Raji (cell line): ENCODE data around the gene INO80D.

Source experiments
- POLR2A ChIP-seq: IDR thresholded peaks from 2 replicates; pipeline ENCODE4 v1.6.1; 2011; ENCODE audit warnings: low read depth, low read length, control low read depth; ENCODE audit not compliant: insufficient read depth

The INO80D gene, protein sequence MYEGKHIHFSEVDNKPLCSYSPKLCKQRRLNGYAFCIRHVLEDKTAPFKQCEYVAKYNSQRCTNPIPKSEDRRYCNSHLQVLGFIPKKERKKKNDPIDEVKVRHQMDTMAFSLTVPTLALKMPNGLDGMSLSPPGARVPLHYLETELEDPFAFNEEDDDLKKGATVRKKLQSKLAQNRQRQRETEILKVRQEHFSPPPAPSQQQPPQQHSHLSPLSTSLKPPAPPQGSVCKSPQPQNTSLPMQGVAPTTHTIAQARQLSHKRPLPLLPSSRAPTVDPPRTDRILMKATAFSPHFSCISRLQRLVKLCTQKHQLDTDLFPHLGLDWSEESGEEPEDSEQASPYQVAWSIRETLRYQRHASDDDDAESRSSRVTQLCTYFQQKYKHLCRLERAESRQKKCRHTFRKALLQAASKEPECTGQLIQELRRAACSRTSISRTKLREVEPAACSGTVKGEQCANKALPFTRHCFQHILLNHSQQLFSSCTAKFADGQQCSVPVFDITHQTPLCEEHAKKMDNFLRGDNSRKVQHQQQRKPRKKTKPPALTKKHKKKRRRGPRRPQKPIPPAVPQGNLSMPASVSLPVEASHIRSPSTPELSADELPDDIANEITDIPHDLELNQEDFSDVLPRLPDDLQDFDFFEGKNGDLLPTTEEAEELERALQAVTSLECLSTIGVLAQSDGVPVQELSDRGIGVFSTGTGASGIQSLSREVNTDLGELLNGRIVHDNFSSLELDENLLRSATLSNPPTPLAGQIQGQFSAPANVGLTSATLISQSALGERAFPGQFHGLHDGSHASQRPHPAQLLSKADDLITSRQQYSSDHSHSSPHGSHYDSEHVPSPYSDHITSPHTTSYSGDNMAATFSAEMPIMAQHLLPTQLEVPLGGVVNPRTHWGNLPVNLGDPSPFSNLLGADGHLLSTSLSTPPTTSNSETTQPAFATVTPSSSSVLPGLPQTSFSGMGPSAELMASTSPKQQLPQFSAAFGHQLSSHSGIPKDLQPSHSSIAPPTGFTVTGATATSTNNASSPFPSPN

DNA sequence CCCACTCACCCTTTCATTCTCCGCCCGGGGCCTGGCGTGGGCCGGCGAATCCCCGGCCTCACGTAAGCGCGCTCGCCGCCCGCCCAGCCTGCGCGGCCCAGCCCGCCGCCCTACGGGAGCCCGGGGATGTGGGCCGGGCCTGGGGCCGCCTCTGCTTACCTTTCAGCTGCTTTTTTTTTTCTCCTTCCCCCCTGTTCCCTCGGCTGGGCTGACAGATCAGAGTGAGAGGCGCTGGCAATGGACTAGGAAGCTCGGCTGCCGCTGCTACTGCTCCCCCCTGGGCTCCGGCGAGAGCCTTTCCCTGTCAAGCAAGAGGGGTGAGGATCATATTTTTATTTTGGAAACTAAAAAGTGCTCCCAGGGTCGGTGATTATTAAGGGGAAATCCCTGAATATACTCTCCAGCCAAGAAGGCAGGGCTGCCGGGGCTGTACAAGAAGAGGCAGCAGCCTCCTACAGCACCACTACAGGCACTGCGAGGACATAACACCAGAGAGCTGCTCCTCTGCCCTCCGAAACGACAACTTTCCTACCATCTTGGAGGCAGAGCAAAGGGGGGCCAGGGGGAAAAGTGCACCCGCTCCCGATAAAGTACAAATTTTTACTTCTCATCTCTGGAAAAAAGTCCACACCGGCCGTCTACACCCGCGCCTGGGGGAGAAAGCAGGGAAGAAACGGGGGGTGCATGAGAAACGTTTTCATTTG lies at the start of gene INO80D:
INO80D (minus strand) TSS at position 433 of the 704 bp plus-strand sequence. CDS start 23,158 bp downstream, outside the sequence.
- peak; percentile 68 for TF ChIP-seq POLR2A

DNA sequence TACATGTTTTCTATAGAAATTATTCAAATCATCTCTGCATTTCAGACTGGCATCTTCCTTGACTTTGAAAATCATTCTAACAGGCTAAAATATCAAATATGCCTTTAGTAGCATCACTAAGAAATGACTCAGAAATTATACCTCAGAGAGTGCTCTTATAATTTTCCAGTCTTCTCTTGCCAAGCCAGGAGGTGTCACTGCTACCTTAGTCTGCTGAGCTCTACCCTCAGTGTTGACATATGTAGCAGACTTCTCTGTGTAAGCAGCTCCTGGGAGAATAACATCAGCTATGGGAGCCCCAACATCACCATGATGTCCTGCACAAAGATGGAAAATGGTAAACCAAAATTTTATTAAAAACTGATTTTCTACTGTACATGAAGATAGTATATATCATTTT lies 41.7 kb upstream of the INO80D start:
- TF ChIP-seq POLR2A = no peak

DNA sequence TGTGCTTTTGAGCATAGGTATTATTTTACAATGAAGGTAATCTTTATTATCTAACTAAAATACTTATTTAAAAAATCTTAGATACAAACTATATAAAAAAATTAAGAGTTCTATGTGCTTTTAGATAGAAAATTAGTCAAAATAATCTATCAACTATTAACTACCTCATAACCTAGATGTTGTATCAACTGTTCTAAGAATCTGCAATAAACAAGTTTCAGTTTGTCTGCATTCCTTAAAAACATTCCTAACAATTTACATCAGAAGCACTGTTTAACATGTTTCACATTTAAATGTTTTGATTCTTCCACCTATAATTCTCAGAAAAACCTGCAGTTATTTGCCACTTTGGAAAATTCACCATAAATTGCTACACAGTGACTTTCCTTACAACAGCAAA lies 39.9 kb upstream of the INO80D start:
- no peak for TF ChIP-seq POLR2A

DNA sequence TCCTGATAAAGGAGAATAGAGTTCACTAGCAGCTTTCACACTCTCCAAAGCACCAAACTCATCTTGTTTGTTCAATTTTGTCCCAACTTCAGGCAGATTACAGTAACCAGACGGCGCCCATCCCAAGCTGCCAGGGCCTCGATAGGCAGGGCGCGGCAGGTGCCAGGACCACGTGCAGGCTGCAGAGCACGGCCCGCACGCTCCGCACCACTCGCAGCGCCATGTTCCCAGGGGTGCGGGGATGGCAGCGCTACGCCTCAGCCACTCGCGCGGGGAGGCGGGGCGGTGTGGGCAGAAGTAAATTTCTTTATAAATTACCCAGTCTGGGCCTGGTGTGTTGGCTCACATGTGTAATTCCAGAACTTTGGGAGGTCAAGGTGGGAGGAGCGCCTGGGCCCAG lies 30.3 kb upstream of the INO80D start:
- TF ChIP-seq POLR2A = no peak

DNA sequence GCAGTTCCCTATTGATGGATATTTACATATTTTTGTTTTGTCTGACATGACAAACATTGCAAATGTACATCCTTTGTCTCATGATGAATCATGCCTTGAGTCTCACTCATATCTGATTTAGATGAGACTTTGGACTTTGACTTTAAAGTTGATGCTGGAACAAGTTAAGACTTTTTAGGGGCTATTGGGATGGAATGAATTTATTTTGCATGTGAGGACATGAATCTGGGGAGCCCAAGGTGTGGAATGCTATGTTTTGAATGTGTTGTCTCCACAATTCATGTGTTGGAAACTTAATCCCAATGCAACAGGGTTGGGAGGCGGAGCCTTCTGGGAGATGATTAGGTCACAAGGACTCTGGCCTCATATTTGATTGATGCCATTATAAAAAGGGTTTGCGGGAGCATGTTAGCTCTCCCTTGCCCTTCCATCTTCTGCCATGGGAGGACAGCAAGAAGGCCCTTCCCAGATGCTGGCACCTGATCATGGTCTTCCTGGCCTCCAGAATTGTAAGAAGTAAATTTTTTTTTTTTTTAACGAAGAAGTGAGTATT lies 29.1 kb upstream of the INO80D start:
- no peak for TF ChIP-seq POLR2A

DNA sequence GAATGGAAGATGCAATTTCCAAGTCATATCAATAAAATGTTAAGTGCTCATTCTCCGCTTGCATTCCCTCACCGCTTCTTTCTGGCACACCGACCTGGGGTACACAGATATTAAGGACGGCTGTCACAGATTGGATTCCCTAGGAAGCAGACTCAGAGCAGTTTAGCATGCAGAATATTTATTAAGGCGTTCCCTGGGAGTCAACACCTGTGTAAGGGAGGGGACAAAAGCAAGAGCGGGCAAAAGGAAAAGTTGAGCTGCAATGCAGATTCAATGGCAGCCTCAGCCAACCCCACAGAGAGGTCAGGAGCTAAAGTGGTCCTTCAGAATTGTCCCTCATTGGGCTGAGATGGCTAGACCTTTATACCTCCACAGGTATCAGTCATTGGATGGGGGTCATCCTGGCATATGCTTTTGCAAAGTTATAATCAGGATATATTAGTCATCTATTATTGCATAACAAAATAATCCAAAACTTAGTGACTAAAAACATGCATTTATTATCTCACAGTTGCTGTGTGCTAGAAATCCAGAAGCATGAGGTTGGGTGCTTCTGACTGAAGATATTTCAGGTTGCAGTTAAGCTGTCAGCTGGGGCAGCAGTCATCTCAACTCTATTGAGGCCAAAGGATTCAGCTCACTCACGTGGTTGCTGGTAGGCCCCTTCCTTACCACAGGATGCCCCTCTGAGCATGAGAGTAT lies 27.0 kb upstream of the INO80D start:
- no peak for TF ChIP-seq POLR2A

DNA sequence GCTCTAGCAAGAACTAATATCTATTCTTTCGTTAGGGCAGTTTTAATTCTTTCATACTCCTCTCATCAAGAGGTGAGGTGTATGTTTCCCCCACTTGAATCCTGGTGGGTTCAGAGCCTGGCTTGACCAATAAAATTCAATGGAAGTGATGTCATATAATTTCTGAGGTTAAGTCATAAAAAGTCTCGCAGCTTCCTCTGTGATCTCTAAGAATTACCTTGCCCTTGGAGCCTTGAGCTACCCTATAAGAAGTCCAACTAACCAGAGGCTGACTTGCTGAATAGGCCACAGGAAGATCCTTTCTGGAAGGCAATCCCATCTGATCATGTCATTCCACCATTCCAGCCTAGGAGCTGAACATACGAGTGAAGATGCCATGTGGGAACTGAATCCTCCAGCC lies 26.1 kb upstream of the INO80D start:
- TF ChIP-seq POLR2A = no peak

DNA sequence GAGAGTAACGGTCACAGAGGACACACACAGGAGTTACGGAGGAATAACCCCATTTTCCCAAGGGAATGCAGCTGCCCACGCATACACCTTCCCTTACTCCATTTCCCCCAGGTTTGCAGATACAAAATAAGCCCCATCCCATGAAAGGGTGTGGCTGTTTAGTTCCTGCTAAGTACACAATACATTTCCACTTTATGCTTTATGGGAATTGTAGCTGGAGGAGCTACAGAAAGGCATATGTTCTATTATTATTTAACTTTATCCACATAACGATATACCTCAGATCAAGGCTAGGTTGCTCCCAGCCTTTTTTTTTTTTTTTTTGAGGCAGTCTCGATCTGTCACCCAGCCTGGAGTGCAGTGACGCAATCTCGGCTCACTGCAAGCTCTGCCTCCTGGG lies 22.7 kb upstream of the INO80D start:
- TF ChIP-seq POLR2A = no peak

DNA sequence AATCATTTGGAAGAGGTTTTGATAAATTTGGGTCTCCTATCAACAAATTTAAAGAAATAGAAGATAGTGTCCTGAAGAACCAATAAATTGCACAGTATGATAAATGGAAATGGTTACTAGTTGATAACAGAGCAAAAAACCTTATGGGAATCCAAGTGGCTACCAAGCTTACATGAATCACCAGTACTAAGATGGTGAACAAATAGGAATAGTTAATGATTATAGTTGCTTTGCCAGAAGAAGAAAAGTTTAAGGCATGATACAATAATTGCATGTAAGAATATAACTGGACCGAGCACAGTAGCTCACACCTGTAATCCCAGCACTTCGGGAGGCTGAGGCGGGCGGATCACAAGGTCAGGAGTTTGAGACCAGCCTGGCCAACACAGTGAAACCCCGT lies 19.6 kb upstream of the INO80D start:
- TF ChIP-seq POLR2A = no peak

DNA sequence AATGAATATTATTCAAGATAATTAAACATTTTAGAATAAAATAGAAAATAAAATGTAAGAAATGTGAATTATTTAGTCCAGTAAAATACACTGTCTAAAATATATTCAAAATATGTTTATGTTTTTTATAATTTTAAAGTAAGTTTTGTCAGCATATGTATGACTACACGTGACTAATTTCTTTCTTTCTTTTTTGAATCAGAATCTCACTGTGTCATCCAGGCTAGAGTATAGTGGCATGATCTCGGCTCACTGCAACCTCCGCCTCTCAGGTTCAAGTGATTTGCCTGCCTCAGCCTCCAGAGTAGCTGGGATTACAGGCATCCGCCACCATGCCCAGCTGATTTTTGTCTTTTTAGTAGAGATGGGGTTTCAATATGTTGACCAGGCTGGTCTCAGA lies 19.1 kb upstream of the INO80D start:
- no peak for TF ChIP-seq POLR2A

DNA sequence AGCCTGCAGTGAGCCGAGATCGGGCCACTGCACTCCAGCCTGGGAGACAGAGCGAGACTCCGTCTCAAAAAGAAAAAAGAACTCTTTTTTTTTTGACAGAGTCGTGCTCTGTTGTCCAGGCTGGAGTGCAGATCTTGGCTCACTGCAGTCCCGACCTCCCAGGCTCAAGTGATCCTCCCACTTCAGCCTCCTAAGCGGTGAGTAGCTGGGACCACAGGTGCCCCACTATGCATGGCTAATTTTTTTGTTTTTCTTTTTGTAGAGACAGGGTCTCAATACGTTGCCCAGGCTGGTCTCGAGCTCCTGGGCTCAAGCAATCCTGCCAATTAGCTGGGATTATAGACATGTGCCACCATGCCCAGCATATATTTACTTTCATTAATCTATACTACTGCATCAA lies 12.5 kb upstream of the INO80D start:
- TF ChIP-seq POLR2A = no peak

DNA sequence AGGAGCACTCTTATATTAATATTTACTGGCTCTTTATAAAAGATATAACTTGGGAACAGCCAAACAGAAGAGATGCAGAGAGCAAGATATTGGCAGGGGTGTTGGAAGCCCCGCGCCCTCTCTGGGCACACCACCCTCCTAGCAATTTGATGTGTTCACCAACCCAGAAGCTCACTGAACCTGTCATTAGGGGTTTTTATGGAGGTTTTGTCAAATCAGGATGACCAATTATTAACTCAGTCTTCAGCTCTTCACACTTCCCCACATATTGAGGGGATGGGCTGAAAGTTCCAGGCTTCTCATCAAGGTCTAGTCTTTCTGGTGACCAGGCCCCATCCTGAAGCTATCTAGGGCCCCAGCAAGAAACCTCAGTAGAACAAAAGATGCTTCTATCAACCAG lies 10.9 kb upstream of the INO80D start:
- no peak for TF ChIP-seq POLR2A

DNA sequence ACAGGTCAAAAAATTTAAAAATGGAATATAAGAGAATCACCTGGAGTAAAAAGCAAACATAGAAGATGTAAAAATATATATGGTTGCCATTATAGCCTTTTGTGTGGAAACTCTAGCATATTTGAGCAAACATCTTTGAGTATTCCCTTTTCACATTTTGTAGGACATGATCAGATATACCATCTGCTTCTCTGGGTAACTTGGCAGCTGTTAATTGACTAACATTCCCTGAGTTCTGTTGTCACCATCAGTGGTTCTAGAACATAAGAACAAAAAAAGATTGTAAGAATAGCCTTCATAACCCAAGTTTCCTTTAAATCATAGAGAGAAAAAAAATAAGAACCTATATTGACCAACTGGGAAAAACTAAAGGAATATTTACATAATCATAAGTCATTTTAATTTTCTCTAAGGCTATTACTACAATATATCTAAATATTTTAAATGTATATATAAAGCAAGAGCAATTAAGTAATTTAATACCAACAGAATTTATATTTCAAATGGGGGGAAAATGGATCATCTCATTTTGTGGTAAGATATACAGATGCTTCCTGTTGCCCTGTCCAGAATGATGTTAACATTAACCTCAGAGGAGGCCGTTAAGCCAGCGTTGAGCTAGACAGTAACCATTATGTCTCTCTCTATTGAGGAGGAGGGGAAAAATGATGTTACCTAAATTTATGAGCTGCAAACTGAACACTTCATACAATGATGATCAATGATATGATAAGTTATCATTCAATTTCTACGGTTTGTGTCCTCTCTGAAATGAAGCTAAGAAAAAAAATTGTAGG lies 9.8 kb upstream of the INO80D start:
- TF ChIP-seq POLR2A = no peak
